ENCODE data around the gene EFTUD2.

DNA sequence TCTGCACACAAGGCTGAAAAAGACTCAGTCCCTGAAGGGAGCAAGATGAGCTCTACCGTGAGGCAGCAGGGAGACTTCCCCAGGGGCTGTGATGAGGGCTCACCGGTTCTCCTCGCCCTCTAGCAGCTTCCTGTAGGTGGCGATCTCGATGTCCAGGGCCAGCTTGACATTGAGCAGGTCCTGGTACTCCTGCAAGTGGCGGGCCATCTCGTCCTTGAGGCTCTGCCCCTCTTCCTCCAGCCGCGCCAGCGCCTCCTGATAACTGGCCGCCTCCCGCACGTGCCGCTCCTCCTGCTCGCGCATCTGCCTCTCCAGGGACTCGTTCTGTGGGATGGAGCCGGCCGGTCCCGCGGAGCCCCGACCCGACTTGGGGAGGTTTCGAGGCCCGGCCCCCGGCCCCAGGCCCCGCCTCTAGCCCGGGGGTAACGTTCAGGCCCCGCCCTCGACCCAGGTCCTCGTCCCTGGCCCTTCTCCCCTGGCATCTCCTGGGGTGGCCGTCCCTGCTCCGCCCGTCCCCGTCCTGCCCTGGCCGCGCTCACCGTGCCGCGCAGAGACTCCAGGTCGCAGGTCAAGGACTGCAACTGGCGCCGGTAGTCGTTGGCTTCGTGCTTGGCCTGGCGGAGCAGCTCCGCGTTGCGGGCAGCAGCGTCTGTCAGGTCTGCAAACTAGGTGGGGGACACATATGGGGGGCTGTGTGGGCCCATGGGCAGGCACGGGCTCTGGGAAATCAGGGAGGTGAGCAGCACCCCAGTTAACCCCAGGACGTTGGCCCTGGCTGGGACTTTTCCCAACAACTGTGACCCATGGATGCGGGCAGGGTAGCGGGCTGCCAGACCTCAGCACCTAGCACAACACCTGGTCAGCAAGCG lies 12.1 kb upstream of the EFTUD2 start:
- TF ChIP-seq CTCF (IDR thresholded peaks at IDR 0.05 in 8 of 11, conservative IDR thresholded peaks at IDR 0.05 in 3 of 11) (peak in 7 of 11 experiments; percentile 21 to 67 (median 50)), POLR2AphosphoS5 (IDR thresholded peaks at IDR 0.05) (peak in 1 of 3 donors; percentile 49)
